SK-N-SH treated with all-trans-retinoic acid at 6 μM for 48 hours (cell line): ENCODE measurements around the gene BABAM2.

Source experiments
- ATAC-seq: fragments of 200-7000 bp; cut with Tn5 transposase; 3 replicates; pipeline ENCODE4 v1.9.1; 2020; ENCODE audit warnings: mild to moderate bottlenecking, moderate library complexity
- ARNTL ChIP-seq: fragments of 450-650 bp; formaldehyde crosslinking; IDR thresholded peaks from 2 replicates; pipeline ENCODE4 v1.5.0; 2020; ENCODE audit warnings: low read depth, mild to moderate bottlenecking, moderate library complexity, borderline replicate concordance
- BACH2 ChIP-seq: fragments of 250-450 bp; sonication (Bioruptor Pico); IDR thresholded peaks from 2 replicates; pipeline ENCODE4 v1.9.0; 2021; ENCODE audit warnings: mild to moderate bottlenecking, borderline replicate concordance
- CSDC2 ChIP-seq: fragments of 250-450 bp; sonication (Bioruptor Pico); IDR thresholded peaks from 2 replicates; pipeline ENCODE4 v1.5.0; 2020; ENCODE audit warnings: mild to moderate bottlenecking, moderate library complexity
- ESRRG ChIP-seq: fragments of 250-450 bp; sonication (Bioruptor Pico); IDR thresholded peaks from 2 replicates; pipeline ENCODE4 v1.6.1; 2021; ENCODE audit warnings: mild to moderate bottlenecking
- GLIS3 ChIP-seq: fragments of 250-450 bp; sonication (Bioruptor Pico); IDR thresholded peaks from 2 replicates; pipeline ENCODE4 v1.5.0; 2020; ENCODE audit warnings: mild to moderate bottlenecking, moderate library complexity
- ISL1 ChIP-seq: fragments of 250-450 bp; sonication (Bioruptor Pico); IDR thresholded peaks from 2 replicates; pipeline ENCODE4 v2.1.2; 2022; ENCODE audit warnings: mild to moderate bottlenecking, moderate library complexity
- OSR1 ChIP-seq: fragments of 250-450 bp; sonication (Bioruptor Pico); IDR thresholded peaks from 2 replicates; pipeline ENCODE4 v1.8.0; 2022; ENCODE audit warnings: moderate library complexity, mild to moderate bottlenecking, inconsistent platforms
- PPARA ChIP-seq: fragments of 250-450 bp; sonication (Bioruptor Pico); IDR thresholded peaks from 2 replicates; pipeline ENCODE4 v1.5.0; 2020; ENCODE audit warnings: mild to moderate bottlenecking, borderline replicate concordance
- RARB ChIP-seq: fragments of 250-450 bp; sonication (Bioruptor Pico); IDR thresholded peaks from 2 replicates; pipeline ENCODE4 v1.8.0; 2021; ENCODE audit warnings: mild to moderate bottlenecking, moderate library complexity
- SNAI2 ChIP-seq: fragments of 250-450 bp; sonication (Bioruptor Pico); IDR thresholded peaks from 2 replicates; pipeline ENCODE4 v1.5.0; 2020; ENCODE audit warnings: mild to moderate bottlenecking, moderate library complexity
- TCF4 ChIP-seq: fragments of 250-450 bp; sonication (Bioruptor Pico); IDR thresholded peaks from 2 replicates; pipeline ENCODE4 v1.8.0; 2021; ENCODE audit warnings: mild to moderate bottlenecking, moderate library complexity, borderline replicate concordance
- TOX ChIP-seq: fragments of 250-450 bp; sonication (Bioruptor Pico); IDR thresholded peaks from 2 replicates; pipeline ENCODE4 v1.8.0; 2021; ENCODE audit warnings: mild to moderate bottlenecking, moderate library complexity, borderline replicate concordance
- ZC3H10 ChIP-seq: fragments of 250-450 bp; sonication (Bioruptor Pico); IDR thresholded peaks from 2 replicates; pipeline ENCODE4 v1.5.1; 2021; ENCODE audit warnings: mild to moderate bottlenecking, moderate library complexity
- ZFP3 ChIP-seq: fragments of 250-450 bp; sonication (Bioruptor Pico); IDR thresholded peaks from 2 replicates; pipeline ENCODE4 v1.5.0; 2020; ENCODE audit warnings: mild to moderate bottlenecking, moderate library complexity
- ZFP30 ChIP-seq: fragments of 450-650 bp; formaldehyde crosslinking; IDR thresholded peaks from 2 replicates; pipeline ENCODE4 v1.5.0; 2022; ENCODE audit warnings: mild to moderate bottlenecking, moderate library complexity
- ZNF565 ChIP-seq: fragments of 450-650 bp; formaldehyde crosslinking; conservative IDR thresholded peaks from 2 replicates; pipeline ENCODE4 v1.5.0; 2020; ENCODE audit warnings: low read depth, mild to moderate bottlenecking, moderate library complexity
- ZNF70 ChIP-seq: fragments of 450-650 bp; formaldehyde crosslinking; IDR thresholded peaks from 2 replicates; pipeline ENCODE4 v1.5.0; 2020; ENCODE audit warnings: mild to moderate bottlenecking, moderate library complexity
- ZNF8 ChIP-seq: fragments of 450-650 bp; formaldehyde crosslinking; IDR thresholded peaks from 2 replicates; pipeline ENCODE4 v1.5.0; 2020; ENCODE audit warnings: mild to moderate bottlenecking, moderate library complexity
- TF ChIP-seq, protein P1 (sequence below): fragments of 250-450 bp; sonication (Bioruptor Pico); IDR thresholded peaks from 2 replicates; pipeline ENCODE4 v1.8.0; 2020; ENCODE audit warnings: mild to moderate bottlenecking, moderate library complexity, borderline replicate concordance
- TF ChIP-seq, protein P2 (sequence below): fragments of 250-450 bp; sonication (Bioruptor Pico); IDR thresholded peaks from 2 replicates; pipeline ENCODE4 v1.5.1; 2021; ENCODE audit warnings: mild to moderate bottlenecking, moderate library complexity
- TF ChIP-seq, protein P3 (sequence below): fragments of 250-450 bp; sonication (Bioruptor Pico); IDR thresholded peaks from 2 replicates; pipeline ENCODE4 v1.5.0; 2020; ENCODE audit warnings: mild to moderate bottlenecking, moderate library complexity
- TF ChIP-seq, protein P4 (sequence below): fragments of 250-450 bp; sonication (Bioruptor Pico); IDR thresholded peaks from 2 replicates; pipeline ENCODE4 v1.5.1; 2020; ENCODE audit warnings: low read depth, mild to moderate bottlenecking, moderate library complexity
- TF ChIP-seq, protein P5 (sequence below): fragments of 250-450 bp; sonication (Bioruptor Pico); IDR thresholded peaks from 2 replicates; pipeline ENCODE4 v1.8.0; 2021; ENCODE audit warnings: low read depth, mild to moderate bottlenecking, moderate library complexity, borderline replicate concordance

BABAM2 gene

DNA sequence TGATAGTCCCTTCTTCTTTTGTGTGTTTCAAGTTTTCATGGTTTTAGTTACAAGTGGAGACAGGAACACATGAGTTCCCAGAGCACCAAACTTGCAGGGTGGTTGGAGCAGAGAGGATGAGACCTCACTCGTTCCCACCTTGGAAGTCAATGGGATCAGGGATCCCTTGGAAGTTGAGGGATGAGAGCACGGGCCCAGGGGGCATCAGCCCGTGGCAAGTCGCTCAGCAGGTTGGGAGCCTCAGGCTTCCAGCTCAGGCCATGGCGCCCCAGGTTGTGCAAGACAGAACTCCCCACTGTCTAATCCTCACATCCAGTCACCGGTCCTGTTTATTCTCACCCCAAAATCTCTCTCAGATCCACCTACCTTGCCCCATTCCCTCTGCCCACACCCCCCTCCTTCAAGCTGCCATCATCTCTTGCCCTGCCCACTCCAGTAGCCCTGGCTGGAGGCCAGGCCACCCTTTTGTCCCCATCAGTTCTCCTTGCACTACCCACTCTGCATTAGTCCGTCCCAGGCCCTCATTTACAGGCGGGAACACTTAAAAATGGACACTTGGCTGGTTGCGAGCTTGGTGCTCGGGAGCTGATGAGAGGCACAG, 464.5 kb downstream of the BABAM2 start (continued):
- TF ChIP-seq, protein P1, sequence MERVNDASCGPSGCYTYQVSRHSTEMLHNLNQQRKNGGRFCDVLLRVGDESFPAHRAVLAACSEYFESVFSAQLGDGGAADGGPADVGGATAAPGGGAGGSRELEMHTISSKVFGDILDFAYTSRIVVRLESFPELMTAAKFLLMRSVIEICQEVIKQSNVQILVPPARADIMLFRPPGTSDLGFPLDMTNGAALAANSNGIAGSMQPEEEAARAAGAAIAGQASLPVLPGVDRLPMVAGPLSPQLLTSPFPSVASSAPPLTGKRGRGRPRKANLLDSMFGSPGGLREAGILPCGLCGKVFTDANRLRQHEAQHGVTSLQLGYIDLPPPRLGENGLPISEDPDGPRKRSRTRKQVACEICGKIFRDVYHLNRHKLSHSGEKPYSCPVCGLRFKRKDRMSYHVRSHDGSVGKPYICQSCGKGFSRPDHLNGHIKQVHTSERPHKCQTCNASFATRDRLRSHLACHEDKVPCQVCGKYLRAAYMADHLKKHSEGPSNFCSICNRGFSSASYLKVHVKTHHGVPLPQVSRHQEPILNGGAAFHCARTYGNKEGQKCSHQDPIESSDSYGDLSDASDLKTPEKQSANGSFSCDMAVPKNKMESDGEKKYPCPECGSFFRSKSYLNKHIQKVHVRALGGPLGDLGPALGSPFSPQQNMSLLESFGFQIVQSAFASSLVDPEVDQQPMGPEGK (CRISPR knock-in tag) = no peak
- TF ChIP-seq ZC3H10 (CRISPR knock-in tag) = no peak
- TF ChIP-seq BACH2 (CRISPR knock-in tag) = no peak

DNA sequence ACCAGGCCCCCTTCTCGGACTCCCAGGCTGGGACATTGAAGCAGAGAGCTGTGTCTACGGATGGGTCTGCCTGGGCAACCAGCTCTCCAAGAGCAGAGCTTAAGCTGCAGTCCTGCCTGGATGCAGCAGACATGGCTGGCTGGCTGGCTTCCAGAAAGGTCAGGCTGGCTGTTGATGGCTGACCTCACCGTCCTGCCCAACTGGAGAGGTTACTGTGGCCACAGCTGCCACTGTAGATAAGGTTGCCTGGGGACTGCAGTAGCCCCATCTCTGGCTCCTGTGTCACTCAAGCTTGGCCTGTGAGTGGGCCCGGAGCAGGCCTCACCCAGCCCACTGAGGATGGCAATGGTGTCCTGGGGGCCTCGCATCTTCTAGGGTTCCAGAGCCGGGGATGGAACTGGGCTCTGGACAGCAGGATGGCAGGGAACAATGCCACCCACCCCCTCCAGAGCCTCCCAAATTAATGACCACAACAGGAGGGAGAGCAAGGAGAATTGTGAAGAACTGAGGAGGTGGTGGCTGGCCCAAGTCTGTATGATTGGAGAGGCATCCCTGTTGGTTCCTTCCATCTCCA, 465.1 kb downstream of the BABAM2 start:
- ATAC-seq = peak; percentile 21
- TF ChIP-seq ARNTL (CRISPR knock-in tag) (no peak), RARB (no peak), OSR1 (CRISPR knock-in tag) (no peak), SNAI2 (CRISPR knock-in tag) (no peak), ESRRG (no peak), BACH2 (CRISPR knock-in tag) (no peak; the same call in 1 of the 2 replicates), ZNF70 (CRISPR knock-in tag) (no peak), TCF4 (CRISPR knock-in tag) (0 out of 2 replicates have a peak, but pooled peaks have one; percentile 11), PPARA (CRISPR knock-in tag) (peak; percentile 6; the same call in 1 of the 2 replicates), ZNF565 (CRISPR knock-in tag) (no peak), ISL1 (CRISPR knock-in tag) (no peak), GLIS3 (CRISPR knock-in tag) (no peak), ZNF8 (CRISPR knock-in tag) (no peak), ZFP30 (no peak), ZFP3 (CRISPR knock-in tag) (peak; percentile 33; the same call in 1 of the 2 replicates), TOX (CRISPR knock-in tag) (no peak), ZC3H10 (CRISPR knock-in tag) (no peak), CSDC2 (CRISPR knock-in tag) (no peak)
- TF ChIP-seq, protein P1 (CRISPR knock-in tag) = no peak
- TF ChIP-seq, protein P2, sequence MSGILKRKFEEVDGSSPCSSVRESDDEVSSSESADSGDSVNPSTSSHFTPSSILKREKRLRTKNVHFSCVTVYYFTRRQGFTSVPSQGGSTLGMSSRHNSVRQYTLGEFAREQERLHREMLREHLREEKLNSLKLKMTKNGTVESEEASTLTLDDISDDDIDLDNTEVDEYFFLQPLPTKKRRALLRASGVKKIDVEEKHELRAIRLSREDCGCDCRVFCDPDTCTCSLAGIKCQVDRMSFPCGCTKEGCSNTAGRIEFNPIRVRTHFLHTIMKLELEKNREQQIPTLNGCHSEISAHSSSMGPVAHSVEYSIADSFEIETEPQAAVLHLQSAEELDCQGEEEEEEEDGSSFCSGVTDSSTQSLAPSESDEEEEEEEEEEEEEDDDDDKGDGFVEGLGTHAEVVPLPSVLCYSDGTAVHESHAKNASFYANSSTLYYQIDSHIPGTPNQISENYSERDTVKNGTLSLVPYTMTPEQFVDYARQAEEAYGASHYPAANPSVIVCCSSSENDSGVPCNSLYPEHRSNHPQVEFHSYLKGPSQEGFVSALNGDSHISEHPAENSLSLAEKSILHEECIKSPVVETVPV (CRISPR knock-in tag) = no peak
- TF ChIP-seq, protein P3, sequence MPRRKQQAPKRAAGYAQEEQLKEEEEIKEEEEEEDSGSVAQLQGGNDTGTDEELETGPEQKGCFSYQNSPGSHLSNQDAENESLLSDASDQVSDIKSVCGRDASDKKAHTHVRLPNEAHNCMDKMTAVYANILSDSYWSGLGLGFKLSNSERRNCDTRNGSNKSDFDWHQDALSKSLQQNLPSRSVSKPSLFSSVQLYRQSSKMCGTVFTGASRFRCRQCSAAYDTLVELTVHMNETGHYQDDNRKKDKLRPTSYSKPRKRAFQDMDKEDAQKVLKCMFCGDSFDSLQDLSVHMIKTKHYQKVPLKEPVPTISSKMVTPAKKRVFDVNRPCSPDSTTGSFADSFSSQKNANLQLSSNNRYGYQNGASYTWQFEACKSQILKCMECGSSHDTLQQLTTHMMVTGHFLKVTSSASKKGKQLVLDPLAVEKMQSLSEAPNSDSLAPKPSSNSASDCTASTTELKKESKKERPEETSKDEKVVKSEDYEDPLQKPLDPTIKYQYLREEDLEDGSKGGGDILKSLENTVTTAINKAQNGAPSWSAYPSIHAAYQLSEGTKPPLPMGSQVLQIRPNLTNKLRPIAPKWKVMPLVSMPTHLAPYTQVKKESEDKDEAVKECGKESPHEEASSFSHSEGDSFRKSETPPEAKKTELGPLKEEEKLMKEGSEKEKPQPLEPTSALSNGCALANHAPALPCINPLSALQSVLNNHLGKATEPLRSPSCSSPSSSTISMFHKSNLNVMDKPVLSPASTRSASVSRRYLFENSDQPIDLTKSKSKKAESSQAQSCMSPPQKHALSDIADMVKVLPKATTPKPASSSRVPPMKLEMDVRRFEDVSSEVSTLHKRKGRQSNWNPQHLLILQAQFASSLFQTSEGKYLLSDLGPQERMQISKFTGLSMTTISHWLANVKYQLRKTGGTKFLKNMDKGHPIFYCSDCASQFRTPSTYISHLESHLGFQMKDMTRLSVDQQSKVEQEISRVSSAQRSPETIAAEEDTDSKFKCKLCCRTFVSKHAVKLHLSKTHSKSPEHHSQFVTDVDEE (CRISPR knock-in tag) = peak; percentile 55; the same call in 1 of the 2 replicates
- TF ChIP-seq, protein P4, sequence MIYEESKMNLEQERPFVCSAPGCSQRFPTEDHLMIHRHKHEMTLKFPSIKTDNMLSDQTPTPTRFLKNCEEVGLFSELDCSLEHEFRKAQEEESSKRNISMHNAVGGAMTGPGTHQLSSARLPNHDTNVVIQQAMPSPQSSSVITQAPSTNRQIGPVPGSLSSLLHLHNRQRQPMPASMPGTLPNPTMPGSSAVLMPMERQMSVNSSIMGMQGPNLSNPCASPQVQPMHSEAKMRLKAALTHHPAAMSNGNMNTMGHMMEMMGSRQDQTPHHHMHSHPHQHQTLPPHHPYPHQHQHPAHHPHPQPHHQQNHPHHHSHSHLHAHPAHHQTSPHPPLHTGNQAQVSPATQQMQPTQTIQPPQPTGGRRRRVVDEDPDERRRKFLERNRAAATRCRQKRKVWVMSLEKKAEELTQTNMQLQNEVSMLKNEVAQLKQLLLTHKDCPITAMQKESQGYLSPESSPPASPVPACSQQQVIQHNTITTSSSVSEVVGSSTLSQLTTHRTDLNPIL (CRISPR knock-in tag) = no peak
- TF ChIP-seq, protein P5, sequence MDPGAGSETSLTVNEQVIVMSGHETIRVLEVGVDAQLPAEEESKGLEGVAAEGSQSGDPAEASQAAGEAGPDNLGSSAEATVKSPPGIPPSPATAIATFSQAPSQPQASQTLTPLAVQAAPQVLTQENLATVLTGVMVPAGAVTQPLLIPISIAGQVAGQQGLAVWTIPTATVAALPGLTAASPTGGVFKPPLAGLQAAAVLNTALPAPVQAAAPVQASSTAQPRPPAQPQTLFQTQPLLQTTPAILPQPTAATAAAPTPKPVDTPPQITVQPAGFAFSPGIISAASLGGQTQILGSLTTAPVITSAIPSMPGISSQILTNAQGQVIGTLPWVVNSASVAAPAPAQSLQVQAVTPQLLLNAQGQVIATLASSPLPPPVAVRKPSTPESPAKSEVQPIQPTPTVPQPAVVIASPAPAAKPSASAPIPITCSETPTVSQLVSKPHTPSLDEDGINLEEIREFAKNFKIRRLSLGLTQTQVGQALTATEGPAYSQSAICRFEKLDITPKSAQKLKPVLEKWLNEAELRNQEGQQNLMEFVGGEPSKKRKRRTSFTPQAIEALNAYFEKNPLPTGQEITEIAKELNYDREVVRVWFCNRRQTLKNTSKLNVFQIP = no peak
